GM18951 (cell line): ENCODE data around the gene SULT1C4.

Experiments used
- POLR2A ChIP-seq: IDR thresholded peaks from 4 replicates; pipeline ENCODE4 v1.6.1; 2011; ENCODE audit warnings: mild to moderate bottlenecking; ENCODE audit not compliant: insufficient read length, insufficient read depth; ENCODE audit errors: extremely low read depth
- in situ Hi-C: fragments of 300-500 bp; cut with MboI; formaldehyde crosslinking; loops from one replicate; pipeline ENCODE4 v1.12.0; 2022; ENCODE audit warnings: low sequenced_read_pairs, mixed read lengths, inconsistent platforms; ENCODE audit not compliant: unreplicated experiment

The SULT1C4 gene

GRCh38 chr2:108360776-108361468 lies 16.8 kb upstream of the SULT1C4 start:
- TF ChIP-seq POLR2A: no peak
- in situ Hi-C loops: no loop called here

- in situ Hi-C loops: no loop called here
- TF ChIP-seq POLR2A: no peak
These were observed 14.5 kb upstream of the SULT1C4 start for GRCh38 chr2:108363024-108363907.

GRCh38 chr2:108363908-108364225 lies 13.9 kb upstream of the SULT1C4 start:
- TF ChIP-seq POLR2A: no peak
- in situ Hi-C loops: no loop called here

- in situ Hi-C loops: no loop called here
These were observed 13.0 kb upstream of the SULT1C4 start for GRCh38 chr2:108364676-108365297.

GRCh38 chr2:108365656-108366055 lies 12.1 kb upstream of the SULT1C4 start:
- no peak for TF ChIP-seq POLR2A
- in situ Hi-C loops: no loop called here

More at GRCh38 chr2:108364676-108365297, 13.0 kb upstream of the SULT1C4 start:
- TF ChIP-seq POLR2A: no peak

- in situ Hi-C loops: no loop called here
These were observed 10.7 kb upstream of the SULT1C4 start for GRCh38 chr2:108367014-108367413.

GRCh38 chr2:108367561-108368175 lies 10.1 kb upstream of the SULT1C4 start:
- in situ Hi-C loops: no loop called here

More at GRCh38 chr2:108367014-108367413, 10.7 kb upstream of the SULT1C4 start:
- no peak for TF ChIP-seq POLR2A

GRCh38 chr2:108369153-108369552 lies 8.6 kb upstream of the SULT1C4 start:
- no peak for TF ChIP-seq POLR2A
- in situ Hi-C loops: no loop called here

More at GRCh38 chr2:108367561-108368175, 10.1 kb upstream of the SULT1C4 start:
- no peak for TF ChIP-seq POLR2A

- no peak for TF ChIP-seq POLR2A
- in situ Hi-C loops: no loop called here
These were observed 7.7 kb upstream of the SULT1C4 start for GRCh38 chr2:108370080-108370479.

GRCh38 chr2:108376774-108377173 lies 980 bp upstream of the SULT1C4 start:
- no peak for TF ChIP-seq POLR2A
- in situ Hi-C loops: no loop called here

- no peak for TF ChIP-seq POLR2A
- in situ Hi-C loops: no loop called here
These were observed 353 bp upstream of the SULT1C4 start for GRCh38 chr2:108377401-108377800.

GRCh38 chr2:108378851-108379250 lies 1.1 kb downstream of the SULT1C4 start:
- in situ Hi-C loops: no loop called here

GRCh38 chr2:108382196-108382595 lies 4.4 kb downstream of the SULT1C4 start:
- TF ChIP-seq POLR2A: no peak
- in situ Hi-C loops: no loop called here

More at GRCh38 chr2:108378851-108379250, 1.1 kb downstream of the SULT1C4 start:
- TF ChIP-seq POLR2A: no peak
